Measurements from ENCODE around the gene PPP1R14B. TPM values are rescaled to one million over a fixed set of nuclear protein-coding genes. Genes with fewer than 3 reads are reported as not detected.
A peak's percentile ranks its signal among the peaks of the same experiment; 100 is the strongest.

The PPP1R14B gene
- total and polyA plus RNA-seq, 2 of the 13 experiments (the other 11 are each of a cell fraction or from before 2014, with no cell fraction given) = 110 to 148 TPM

DNA sequence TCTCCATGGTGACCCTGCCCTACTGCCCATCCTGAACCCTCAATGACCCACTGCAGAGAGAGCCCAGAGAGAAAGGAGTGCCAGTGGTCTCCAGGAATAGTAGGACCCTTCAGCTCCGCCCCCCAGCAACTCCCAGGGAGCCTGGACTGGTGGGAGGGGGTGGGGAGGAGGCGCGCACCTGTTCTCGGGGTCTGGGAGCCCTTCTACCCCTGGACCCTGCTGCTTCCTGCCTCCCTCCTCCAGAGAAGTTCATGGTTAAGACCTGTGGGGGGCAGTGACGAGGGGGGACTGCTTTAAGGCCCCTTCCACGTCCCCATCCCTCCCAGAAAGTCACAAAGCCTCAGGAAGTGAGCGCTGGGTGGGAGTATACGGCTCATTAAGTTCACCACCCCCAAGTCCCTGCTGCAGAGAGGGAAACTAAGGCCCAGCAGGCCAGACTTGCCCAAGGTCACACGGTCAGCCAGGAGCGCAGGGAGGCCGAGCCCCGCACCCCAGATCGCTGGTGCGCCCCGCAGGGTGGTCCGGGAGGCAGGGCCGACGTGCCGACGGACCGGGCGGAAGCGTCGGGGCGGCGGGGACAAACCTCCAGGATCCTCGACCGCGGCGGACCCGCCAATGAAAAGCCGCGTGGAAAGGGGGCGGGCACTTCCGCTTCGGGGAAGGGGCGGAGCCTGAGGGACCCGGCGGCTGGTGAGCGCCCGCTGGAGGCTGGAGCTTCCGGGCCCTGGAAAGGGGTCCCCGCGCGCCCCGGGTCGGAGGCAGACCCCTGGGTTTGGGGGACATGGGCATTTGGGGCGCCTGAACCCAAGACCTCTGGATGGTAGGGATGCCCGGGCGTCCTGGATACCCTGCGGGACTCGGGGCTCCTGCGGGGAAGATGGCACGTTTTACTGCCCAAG, 20.9 kb downstream of the PPP1R14B start, which contains the start of the genes NUDT22 and TRPT1 (continued):
- no peak for TF ChIP-seq ZNF292 (CRISPR knock-in tag; IDR thresholded peaks at IDR 0.05; ENCODE audit: borderline replicate concordance, low read depth)
- TF ChIP-seq ZNF761 (CRISPR knock-in tag; conservative IDR thresholded peaks at IDR 0.05) = no peak
- TF ChIP-seq MEIS2 (CRISPR knock-in tag; IDR thresholded peaks at IDR 0.05) = peak; percentile 54
- TF ChIP-seq, protein P1, sequence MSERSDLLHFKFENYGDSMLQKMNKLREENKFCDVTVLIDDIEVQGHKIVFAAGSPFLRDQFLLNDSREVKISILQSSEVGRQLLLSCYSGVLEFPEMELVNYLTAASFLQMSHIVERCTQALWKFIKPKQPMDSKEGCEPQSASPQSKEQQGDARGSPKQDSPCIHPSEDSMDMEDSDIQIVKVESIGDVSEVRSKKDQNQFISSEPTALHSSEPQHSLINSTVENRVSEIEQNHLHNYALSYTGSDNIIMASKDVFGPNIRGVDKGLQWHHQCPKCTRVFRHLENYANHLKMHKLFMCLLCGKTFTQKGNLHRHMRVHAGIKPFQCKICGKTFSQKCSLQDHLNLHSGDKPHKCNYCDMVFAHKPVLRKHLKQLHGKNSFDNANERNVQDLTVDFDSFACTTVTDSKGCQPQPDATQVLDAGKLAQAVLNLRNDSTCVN (CRISPR knock-in tag; IDR thresholded peaks at IDR 0.05; ENCODE audit: borderline replicate concordance) = no peak
- TF ChIP-seq, protein P2, sequence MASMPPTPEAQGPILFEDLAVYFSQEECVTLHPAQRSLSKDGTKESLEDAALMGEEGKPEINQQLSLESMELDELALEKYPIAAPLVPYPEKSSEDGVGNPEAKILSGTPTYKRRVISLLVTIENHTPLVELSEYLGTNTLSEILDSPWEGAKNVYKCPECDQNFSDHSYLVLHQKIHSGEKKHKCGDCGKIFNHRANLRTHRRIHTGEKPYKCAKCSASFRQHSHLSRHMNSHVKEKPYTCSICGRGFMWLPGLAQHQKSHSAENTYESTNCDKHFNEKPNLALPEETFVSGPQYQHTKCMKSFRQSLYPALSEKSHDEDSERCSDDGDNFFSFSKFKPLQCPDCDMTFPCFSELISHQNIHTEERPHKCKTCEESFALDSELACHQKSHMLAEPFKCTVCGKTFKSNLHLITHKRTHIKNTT (CRISPR knock-in tag; IDR thresholded peaks at IDR 0.05) = no peak
- TF ChIP-seq, protein P3, sequence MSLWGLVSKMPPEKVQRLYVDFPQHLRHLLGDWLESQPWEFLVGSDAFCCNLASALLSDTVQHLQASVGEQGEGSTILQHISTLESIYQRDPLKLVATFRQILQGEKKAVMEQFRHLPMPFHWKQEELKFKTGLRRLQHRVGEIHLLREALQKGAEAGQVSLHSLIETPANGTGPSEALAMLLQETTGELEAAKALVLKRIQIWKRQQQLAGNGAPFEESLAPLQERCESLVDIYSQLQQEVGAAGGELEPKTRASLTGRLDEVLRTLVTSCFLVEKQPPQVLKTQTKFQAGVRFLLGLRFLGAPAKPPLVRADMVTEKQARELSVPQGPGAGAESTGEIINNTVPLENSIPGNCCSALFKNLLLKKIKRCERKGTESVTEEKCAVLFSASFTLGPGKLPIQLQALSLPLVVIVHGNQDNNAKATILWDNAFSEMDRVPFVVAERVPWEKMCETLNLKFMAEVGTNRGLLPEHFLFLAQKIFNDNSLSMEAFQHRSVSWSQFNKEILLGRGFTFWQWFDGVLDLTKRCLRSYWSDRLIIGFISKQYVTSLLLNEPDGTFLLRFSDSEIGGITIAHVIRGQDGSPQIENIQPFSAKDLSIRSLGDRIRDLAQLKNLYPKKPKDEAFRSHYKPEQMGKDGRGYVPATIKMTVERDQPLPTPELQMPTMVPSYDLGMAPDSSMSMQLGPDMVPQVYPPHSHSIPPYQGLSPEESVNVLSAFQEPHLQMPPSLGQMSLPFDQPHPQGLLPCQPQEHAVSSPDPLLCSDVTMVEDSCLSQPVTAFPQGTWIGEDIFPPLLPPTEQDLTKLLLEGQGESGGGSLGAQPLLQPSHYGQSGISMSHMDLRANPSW (CRISPR knock-in tag; IDR thresholded peaks at IDR 0.05; ENCODE audit: borderline replicate concordance) = no peak; the same call in 1 of the 2 replicates
- TF ChIP-seq ZNF816 (CRISPR knock-in tag; IDR thresholded peaks at IDR 0.05; ENCODE audit: borderline replicate concordance) = peak; percentile 68
- 0 out of 2 replicates have a peak, but pooled peaks have one; percentile 8 for TF ChIP-seq ARNTL (CRISPR knock-in tag; IDR thresholded peaks at IDR 0.05)
- TF ChIP-seq ZNF510 (CRISPR knock-in tag; IDR thresholded peaks at IDR 0.05; ENCODE audit: low read depth) = no peak
- 0 out of 2 replicates have a peak, but pooled peaks have one; percentile 17 for TF ChIP-seq FOSL2 (CRISPR knock-in tag; IDR thresholded peaks at IDR 0.05)
- 0 out of 2 replicates have a peak, but pooled peaks have one; percentile 78 for TF ChIP-seq ISX (CRISPR knock-in tag; conservative IDR thresholded peaks at IDR 0.05)
- TF ChIP-seq, protein P4, sequence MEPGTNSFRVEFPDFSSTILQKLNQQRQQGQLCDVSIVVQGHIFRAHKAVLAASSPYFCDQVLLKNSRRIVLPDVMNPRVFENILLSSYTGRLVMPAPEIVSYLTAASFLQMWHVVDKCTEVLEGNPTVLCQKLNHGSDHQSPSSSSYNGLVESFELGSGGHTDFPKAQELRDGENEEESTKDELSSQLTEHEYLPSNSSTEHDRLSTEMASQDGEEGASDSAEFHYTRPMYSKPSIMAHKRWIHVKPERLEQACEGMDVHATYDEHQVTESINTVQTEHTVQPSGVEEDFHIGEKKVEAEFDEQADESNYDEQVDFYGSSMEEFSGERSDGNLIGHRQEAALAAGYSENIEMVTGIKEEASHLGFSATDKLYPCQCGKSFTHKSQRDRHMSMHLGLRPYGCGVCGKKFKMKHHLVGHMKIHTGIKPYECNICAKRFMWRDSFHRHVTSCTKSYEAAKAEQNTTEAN (CRISPR knock-in tag; conservative IDR thresholded peaks at IDR 0.05) = peak; percentile 64; the same call in 1 of the 2 replicates
- peak; percentile 56; the same call in 1 of the 2 replicates for TF ChIP-seq ESRRA (CRISPR knock-in tag; IDR thresholded peaks at IDR 0.05; ENCODE audit: low read depth)
- TF ChIP-seq POLR2A (IDR thresholded peaks at IDR 0.05; ENCODE audit: insufficient read depth in 1 of 2, low read depth in 2 of 2, low read length in 2 of 2) = peak in 1 of 2 experiments; percentile 9; a peak in 1 of 4 replicates
- no peak for TF ChIP-seq ZNF792 (CRISPR knock-in tag; IDR thresholded peaks at IDR 0.05)
- no peak for TF ChIP-seq ATF1 (CRISPR knock-in tag; IDR thresholded peaks at IDR 0.05)
- TF ChIP-seq CHD4 (IDR thresholded peaks at IDR 0.05; ENCODE audit: borderline replicate concordance, low read length) = no peak
- peak; percentile 49 for TF ChIP-seq KDM4B (CRISPR knock-in tag; IDR thresholded peaks at IDR 0.05)

Data from HepG2 (cell line).